ENCODE results near the gene PPP1R1B. TPM values are rescaled to one million over a fixed set of nuclear protein-coding genes. Genes with fewer than 3 reads are reported as not detected.

The PPP1R1B gene
- total and polyA plus RNA-seq, 2 of the 4 experiments (the other 2 are of a cell fraction) = not detected

DNA sequence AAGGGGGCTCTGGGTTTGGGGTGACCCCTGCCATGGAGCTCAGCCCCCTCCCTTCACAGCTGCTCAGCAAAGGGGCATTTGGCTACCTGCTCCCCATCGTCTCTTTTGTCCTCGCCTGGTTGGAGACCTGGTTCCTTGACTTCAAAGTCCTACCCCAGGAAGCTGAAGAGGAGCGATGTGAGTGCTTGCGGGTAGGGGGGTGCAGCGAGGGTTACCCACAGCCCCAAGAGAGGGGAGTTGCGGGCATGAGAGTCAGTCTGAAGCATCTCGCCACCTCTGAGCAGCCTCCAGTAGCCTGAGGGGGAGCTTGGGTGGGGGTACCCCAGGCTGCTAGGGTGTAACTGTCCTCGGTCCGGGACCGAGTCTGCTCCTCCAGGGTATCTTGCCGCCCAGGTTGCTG is 31.6 kb downstream of the PPP1R1B start:
- H3K4me2 ChIP-seq (ENCODE audit: low read depth, low read length) = no peak overlapping the region
- H3K9ac ChIP-seq (ENCODE audit: low read depth, low read length) = no peak overlapping the region
- ATAC-seq (ENCODE audit: low read depth) = no peak
- no peak overlapping the region for H3K27ac ChIP-seq (ENCODE audit: insufficient read depth, low read length)
- no peak overlapping the region for H2BK120ac ChIP-seq (ENCODE audit: low read depth, low read length)
- H3K36me3 ChIP-seq (ENCODE audit: control insufficient read depth, insufficient read depth, low read length) = peaks cover 42% of the 10 kb centered on the region
- no peak overlapping the region for H2BK20ac ChIP-seq (ENCODE audit: low read depth, low read length)
- H2AK9ac ChIP-seq (replicated peaks; ENCODE audit: low read depth, low read length, poor library complexity) = no peak overlapping the region
- no peaks in the 10 kb centered on the region for H3K27me3 ChIP-seq (ENCODE audit: control insufficient read depth, insufficient read depth, low read length)
- TF ChIP-seq CEBPB (IDR thresholded peaks at IDR 0.05; ENCODE audit: low read depth, low read length) (no peak), SMC3 (IDR thresholded peaks at IDR 0.05; ENCODE audit: low read depth, low read length) (no peak), NFE2L2 (IDR thresholded peaks at IDR 0.05; ENCODE audit: low read depth, low read length) (no peak), CHD1 (IDR thresholded peaks at IDR 0.05; ENCODE audit: low read depth, low read length) (no peak), RAD21 (IDR thresholded peaks at IDR 0.05; ENCODE audit: low read length) (no peak), MAFK (IDR thresholded peaks at IDR 0.05; ENCODE audit: low read depth, low read length) (no peak), FOS (IDR thresholded peaks at IDR 0.05; ENCODE audit: low read depth, low read length) (no peak), POLR2A (IDR thresholded peaks at IDR 0.05; ENCODE audit: low read depth, low read length) (no peak), RCOR1 (IDR thresholded peaks at IDR 0.05; ENCODE audit: insufficient replicate concordance, low read length) (no peak)
- TF ChIP-seq, protein P1, sequence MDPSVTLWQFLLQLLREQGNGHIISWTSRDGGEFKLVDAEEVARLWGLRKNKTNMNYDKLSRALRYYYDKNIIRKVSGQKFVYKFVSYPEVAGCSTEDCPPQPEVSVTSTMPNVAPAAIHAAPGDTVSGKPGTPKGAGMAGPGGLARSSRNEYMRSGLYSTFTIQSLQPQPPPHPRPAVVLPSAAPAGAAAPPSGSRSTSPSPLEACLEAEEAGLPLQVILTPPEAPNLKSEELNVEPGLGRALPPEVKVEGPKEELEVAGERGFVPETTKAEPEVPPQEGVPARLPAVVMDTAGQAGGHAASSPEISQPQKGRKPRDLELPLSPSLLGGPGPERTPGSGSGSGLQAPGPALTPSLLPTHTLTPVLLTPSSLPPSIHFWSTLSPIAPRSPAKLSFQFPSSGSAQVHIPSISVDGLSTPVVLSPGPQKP (IDR thresholded peaks at IDR 0.05; ENCODE audit: borderline replicate concordance, low read depth, low read length) = no peak
- H3K23ac ChIP-seq (ENCODE audit: low read depth, low read length) = no peak overlapping the region
- no peak overlapping the region for H3K4ac ChIP-seq (ENCODE audit: low read depth, low read length)
- no peak overlapping the region for H3K56ac ChIP-seq (ENCODE audit: extremely low read depth, insufficient read depth, low read length)
- CTCF ChIA-PET = interaction anchor here (0.6 kb wide), 2 partner anchors 63 to 161 kb away, joined by 3 to 15 read pairs; no protein-coding TSS in a partner anchor
- no peaks in the 10 kb centered on the region for H3K9me3 ChIP-seq (ENCODE audit: control insufficient read depth, insufficient read depth, low read length)
- no peaks in the 10 kb centered on the region for H3K4me1 ChIP-seq (ENCODE audit: control insufficient read depth, insufficient read depth, low read length)
- dilution Hi-C loops (cut with HindIII; ENCODE audit: low sequenced_read_pairs, unreplicated experiment) (no loop called here), in situ Hi-C loops (cut with MboI; ENCODE audit: low sequenced_read_pairs) (no loop called here), intact Hi-C loops (cut with micrococcal nuclease) (no loop called here)
- peaks cover 7 to 14% of the 10 kb centered on the region in 2 experiments for H3K79me1 ChIP-seq (ENCODE audit: low read depth in 1 of 2, low read length in 2 of 2)
- H2BK15ac ChIP-seq (ENCODE audit: low read depth, low read length) = no peak overlapping the region
- BruUV-seq (replicated peaks) = no TSS peak
- no peak overlapping the region for H2AK5ac ChIP-seq (ENCODE audit: low read depth, low read length)
- H2AFZ ChIP-seq (replicated peaks; ENCODE audit: low read length, poor library complexity) = no peak overlapping the region
- H4K8ac ChIP-seq (ENCODE audit: low read depth in 2 of 2, low read length in 2 of 2) = no peak overlapping the region
- H2BK5ac ChIP-seq (ENCODE audit: low read depth, low read length, poor library complexity, severe bottlenecking) = no peak overlapping the region
- peaks cover 14% of the 10 kb centered on the region for H4K20me1 ChIP-seq (ENCODE audit: insufficient read depth, low read length)
- no peak overlapping the region for H4K5ac ChIP-seq (ENCODE audit: low read depth, low read length)
- no peak overlapping the region for H3K14ac ChIP-seq (replicated peaks; ENCODE audit: low read depth, low read length)
- no peak overlapping the region for H3K4me3 ChIP-seq (ENCODE audit: insufficient read depth, low read depth, low read length)
- no peak for DNase-seq
- no peak overlapping the region for H3K18ac ChIP-seq (ENCODE audit: low read depth, low read length)
- no peaks in the 10 kb centered on the region for H3K9me1 ChIP-seq (ENCODE audit: insufficient read depth, low read length)
- no peak overlapping the region for H4K91ac ChIP-seq (ENCODE audit: insufficient read depth, low read depth, low read length)
- POLR2A ChIA-PET (ENCODE audit: unreplicated experiment) = no interaction called here
- 100% methylated on average over 2 of the region's 11 CpGs; no CpG with 5 or more reads in 1 of the 2 experiments for WGBS, 2 experiments (ENCODE audit: extremely low coverage in 2 of 2, insufficient read length in 1 of 2)
